HG03571 (cell line): ENCODE data around the gene MUTYH.
A peak's percentile ranks its signal among the peaks of the same experiment; 100 is the strongest.
"Not testable (repeated sequence)": the region's sequence is repeated elsewhere in the genome, so short reads cannot be mapped to it uniquely, and the experiment has no call there.

Experiments
- ATAC-seq: cut with Tn5 transposase; IDR thresholded peaks from one replicate; pipeline ENCODE4 v1.9.1; 2021; ENCODE audit not compliant: unreplicated experiment

The MUTYH gene

DNA sequence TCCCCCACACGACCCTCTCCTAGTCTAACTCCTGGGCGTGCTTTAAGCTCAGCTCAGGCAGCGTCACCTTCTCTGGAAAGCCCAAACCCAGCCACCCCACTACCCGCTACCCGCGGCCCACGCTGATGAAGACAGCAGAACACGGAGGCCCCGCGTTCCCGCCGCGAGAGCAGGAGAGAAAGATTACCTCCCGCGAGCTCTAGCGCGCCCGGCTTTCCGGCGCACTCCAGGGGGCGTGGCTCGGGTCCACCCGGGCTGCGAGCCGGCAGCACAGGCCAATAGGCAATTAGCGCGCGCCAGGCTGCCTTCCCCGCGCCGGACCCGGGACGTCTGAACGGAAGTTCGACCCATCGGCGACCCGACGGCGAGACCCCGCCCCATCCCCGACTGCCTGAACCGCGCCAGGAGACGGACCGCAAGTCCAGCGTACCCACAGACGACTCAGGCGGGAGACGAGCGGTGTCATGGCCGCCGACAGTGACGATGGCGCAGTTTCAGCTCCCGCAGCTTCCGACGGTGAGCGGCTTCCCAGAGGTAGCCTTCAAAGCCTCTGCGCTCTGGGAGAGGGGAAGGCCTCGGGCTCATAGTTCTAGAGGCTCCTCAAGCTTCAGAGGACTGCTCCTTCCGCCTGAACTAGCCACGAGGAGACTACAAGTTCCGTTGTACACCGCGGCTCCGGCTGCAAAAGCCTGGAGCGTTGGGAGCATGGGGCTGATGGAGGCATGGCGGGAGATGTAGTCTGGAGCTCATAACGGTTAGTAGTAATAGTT, at the start of gene MUTYH, which contains the start of gene TOE1:
TSS of gene MUTYH (minus strand) at position 652 of the 770 bp plus-strand sequence. CDS start 5,935 bp downstream, outside the sequence.
TSS of gene TOE1 (plus strand) at position 382 of the 770 bp plus-strand sequence. CDS start at position 465, 83 bp downstream.
- ATAC-seq, result peak; percentile 85

DNA sequence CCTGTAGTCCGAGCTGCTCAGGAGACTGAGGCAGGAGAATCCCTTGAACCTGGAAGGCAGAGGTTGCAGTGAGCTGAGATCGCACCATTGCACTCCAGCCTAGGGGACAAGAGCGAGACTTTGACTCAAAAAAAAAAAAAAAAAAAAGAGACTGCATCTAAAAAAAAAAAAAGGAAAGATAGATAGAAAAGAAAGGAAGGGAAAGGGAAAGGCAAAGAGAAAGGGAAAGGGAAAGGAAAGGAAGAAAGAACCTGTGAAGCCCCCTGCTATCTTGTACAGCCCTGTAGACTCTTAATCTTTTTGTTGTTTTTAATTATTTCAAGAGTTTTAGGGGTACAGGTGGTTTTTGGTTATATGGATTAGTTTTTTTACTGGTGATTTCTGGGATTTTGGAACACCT, 46.0 kb upstream of the MUTYH start:
- ATAC-seq, result no peak

DNA sequence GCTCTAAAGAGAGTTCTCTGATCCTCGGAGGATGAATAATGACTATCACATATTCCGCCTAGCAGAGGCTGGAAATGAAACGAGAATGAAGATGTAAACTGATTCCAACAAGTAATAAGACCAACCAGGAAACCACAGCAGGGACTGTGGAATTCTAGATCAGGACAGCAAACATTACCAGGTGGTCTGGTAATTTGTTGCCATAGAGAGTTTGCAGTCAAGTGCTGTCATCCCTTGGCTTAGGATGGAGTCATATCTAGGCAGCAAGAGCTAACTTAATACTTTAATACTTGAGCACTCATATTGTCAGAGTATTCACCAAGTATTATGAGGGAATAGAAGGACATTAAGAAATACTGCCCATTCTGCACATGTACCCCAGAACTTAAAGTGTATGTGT, 45.1 kb upstream of the MUTYH start:
- no peak for ATAC-seq

DNA sequence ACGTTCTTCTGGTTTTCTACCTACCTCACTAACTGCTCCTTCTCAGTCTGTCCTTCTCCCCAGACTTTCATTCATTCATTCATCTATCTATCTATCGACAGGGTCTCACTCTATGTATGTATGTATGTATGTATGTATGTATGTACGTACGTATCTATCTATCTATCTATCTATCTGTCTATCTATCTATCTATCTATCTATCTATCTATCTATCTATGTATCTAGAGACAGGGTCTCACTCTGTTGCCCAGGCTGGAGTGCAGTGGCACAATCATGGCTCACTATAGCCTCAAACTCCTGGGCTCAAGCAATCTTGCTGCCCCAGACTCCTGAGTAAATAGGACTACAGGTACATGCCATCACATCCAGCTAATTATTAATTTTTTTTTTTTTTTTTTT, 44.0 kb upstream of the MUTYH start:
- ATAC-seq, result not testable (repeated sequence)

DNA sequence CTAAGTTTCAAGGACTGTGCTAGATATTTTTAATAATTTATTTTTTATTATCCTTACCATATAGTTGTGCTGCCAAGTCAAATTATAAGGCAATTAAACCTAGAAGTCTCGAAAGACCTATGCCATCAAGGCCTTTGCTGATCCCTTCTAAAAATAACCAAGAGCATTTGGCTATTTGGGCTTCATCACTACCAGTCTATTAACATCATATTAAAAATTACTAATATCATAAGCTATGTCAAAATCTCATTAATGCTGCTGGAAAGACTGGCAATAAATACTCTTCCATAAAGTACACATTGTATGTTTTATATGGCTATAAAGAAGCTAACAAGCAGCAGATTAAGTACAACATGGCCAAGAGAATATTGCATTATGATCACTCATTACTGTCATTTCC, 43.0 kb upstream of the MUTYH start:
- no peak for ATAC-seq

DNA sequence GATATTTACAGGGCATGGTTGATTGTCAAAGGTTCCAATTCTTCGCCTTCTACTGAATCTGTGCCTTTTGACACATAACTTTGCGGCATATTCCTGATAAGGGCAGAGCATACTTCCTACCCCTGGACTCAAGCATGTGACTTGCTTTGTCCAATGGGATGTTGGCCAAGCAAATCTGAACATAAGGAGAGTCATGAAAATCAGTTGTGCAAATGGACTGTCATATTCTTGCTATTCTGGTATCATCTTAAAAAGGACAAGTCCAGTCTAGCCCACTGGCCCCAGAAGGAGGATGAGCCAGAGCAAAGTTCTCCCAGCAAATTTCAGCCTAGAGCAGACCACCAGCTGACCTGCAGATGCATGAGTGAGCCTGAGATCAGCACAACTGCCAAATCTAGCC, 41.0 kb upstream of the MUTYH start:
- ATAC-seq, result no peak

DNA sequence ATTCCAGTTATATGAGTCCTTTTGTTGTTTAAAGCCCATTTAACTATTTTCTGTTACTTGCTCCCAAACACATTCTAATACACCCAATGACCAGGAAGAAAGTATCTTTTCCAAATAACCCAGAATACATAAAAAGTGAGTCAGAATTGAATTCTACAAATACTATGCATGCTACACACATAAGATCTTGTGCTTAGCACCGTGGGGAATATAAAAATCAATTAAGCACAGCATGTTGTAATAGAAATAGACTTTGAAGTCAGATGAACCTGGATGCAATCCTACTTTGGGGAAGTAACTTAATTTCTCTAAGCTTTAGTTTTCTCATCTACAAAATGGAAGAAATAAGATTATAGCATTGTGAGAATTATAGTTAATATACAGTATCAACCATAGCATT, 40.5 kb upstream of the MUTYH start:
- no peak for ATAC-seq

DNA sequence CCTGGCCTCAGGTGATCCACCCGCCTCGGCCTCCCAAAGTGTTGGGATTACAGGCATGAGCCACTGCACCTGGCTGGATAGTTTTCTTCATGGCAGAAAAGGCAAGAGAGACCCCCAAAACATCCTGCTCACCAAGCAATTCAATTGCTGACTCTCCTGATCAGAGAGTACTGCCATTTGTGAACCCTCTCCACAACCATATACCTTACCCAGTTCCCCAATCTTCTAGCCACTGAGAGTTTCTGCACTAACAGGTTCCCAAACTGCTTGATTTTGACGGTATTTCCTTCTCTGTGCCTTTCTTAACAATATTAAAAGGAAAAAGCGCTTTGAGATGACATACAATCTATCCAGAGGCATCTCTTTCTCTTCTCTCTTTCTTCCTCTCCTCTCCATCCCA, 39.9 kb upstream of the MUTYH start:
- ATAC-seq, result no peak

DNA sequence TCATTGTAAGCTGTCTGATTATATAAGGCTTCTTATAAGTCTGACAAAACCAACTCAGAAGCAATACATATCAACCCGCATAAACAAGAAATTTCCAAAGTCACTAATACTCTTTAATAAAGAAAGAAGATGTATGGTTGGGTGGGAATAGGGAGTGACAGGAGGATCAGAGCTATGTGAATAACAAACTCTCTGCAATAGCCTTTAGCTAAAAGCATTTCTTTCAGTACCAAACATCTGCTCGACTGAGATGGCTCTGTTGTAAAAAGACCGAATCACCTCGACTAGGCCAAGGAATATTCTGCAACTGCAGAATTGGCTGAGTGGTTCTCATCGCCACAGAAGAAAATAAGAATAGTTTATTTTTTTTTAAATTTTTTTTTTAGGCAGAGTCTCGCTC, 39.3 kb upstream of the MUTYH start:
- no peak for ATAC-seq

DNA sequence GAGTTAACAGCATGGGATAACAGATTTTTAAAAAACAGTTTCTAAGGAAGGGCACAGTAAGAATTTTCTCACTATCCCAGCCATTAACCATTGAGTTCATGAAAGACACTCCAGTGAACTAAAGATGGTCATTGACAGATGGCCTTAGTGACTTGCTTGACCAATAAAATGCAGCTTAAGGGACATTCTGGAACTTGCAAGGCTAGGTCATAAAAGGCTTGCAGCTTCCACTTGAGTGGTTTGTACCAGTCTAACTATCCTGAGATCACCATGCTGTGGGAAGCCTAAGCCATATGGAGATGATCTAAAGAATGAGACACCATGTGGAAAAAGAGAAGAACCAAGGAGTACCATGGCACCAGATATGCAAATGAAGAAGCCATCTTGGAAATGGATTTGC, 37.9 kb upstream of the MUTYH start:
- ATAC-seq, result no peak

DNA sequence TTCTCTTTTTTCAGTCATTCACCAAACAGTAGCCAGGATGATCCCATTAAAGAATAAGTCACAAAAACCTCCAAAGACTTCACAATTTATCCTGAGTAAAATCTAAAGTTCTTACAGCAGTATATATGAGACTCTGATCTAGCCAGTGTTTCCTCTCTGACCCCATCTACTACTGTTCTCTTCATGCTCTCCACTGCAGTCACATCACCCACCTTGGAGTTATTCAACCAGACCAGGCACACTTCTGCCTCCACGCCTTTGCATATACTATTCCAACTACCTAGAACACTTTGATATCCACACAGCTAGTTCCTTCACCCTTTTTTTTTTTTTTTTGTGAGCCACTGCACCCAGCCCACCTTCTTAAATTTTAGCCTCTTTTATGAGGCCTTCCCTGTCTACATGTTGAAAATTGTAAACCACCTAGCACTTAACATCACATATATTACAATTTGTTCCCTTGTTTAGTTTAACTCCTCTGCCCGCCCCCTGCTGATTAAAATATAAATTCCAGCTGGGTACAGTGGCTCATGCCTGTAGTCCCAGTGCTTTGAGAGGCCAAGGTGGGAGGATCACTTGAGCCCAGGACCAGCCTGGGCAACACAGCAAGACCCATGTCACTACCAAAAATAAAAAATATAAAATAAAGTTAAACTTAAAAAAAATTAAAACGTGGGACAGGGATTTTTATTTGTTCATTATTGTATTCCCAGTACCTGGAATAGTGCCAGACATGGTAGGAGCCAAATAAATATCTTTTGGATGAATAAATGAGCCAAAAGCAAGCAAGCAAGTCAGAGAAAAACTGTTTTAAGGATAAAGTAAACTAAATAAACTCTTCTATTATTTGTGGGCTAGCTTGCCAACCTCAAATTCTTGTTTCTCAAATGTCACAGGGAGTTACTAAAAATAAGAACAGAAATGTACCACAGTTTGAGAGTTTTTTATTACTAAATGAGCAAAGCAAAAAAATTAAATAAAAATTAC, 35.2 kb upstream of the MUTYH start:
- no peak for ATAC-seq

DNA sequence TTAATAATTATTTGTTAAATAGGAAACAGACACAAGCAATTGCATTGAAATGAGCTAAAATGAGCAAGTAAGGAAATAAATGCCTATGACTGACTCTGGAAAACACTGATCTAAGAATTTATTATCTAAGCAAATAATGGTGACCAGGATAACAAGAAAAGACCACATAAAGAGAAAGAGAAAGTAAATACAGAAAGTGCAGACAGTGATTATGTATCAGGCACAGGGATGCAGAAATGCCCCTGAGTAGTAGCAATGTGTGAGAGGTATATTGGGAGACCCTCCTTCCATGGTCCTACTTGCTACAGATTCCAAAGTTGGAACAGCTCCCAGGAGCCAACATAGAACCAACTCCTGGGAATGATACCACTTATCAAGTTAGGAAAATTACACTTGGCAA, 33.3 kb upstream of the MUTYH start:
- ATAC-seq, result no peak

DNA sequence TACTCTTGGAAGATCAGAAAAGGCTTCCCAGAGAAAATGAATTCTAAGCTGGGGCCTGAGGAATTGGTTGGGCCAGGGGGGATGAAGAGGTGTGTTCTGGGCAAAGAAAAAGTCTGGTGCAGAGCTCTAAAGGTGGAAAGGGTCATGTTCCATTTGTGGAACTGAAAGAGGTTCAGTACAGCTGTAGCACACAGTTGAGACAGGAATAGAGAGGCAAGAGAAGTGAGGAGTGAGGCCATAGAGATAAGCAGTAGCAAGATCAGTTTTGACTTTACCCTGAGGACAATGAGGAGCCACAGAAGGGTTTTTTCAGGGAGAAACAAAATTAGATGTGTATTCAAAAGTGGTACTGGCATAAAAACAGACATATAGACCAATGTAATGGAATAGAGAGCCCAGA, 30.3 kb upstream of the MUTYH start:
- no peak for ATAC-seq

DNA sequence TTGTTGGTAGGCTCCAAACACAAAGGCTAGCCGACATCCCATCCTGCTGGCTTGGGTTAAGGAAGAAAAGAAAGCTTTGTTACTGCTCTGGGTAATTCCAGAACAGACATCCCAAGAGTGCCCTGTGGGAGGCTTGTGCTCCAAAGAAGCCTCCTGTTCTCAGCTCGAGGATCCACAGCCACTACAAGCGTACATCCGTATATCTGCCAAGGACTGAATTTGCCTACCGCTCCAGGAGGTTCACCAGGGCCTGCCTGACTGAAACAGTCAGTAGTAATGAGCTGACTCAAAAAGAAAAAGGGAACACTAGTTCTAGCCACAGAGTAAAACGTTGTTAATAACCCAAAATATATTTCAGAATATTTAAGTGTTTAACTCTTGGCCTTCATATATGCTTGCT, 24.8 kb upstream of the MUTYH start:
- ATAC-seq, result peak; percentile 62

DNA sequence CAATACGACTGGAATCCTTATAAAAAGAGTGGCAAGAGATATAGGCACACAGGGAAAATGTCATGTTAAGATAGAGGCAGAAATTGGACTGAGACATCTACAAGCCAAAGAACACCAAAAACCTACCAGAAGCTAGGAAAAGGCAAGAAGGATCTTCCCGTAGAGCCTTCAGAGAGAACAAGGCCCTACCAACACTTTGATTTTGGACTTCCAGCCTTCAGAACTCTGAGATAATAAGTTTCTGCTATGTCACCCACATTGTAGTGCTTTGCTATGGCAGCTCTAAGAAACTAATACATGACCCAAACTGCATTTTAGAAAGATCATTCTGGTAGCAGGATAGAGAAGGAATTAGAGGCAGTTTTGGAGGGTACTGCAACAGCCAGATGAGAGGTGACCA, 24.1 kb upstream of the MUTYH start:
- ATAC-seq, result no peak

DNA sequence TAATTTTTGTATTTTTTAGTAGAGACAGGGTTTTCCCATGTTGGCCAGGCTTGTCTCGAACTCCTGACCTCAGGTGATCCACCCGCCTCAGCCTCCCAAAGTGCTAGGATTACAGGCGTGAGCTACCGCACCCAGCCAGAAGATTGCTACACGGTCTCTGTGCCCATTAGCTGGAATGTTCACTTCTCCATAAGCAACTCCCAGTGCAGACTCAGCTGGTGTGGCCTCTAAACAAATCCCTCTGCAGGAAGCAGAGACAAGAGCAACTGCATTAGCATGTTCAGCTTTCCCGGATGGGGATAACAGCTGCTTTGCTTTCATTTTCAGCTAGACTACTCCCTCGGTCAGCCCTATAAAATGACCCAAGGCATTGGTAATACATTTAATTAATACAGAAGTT, 20.7 kb upstream of the MUTYH start:
- ATAC-seq, result not testable (repeated sequence)

DNA sequence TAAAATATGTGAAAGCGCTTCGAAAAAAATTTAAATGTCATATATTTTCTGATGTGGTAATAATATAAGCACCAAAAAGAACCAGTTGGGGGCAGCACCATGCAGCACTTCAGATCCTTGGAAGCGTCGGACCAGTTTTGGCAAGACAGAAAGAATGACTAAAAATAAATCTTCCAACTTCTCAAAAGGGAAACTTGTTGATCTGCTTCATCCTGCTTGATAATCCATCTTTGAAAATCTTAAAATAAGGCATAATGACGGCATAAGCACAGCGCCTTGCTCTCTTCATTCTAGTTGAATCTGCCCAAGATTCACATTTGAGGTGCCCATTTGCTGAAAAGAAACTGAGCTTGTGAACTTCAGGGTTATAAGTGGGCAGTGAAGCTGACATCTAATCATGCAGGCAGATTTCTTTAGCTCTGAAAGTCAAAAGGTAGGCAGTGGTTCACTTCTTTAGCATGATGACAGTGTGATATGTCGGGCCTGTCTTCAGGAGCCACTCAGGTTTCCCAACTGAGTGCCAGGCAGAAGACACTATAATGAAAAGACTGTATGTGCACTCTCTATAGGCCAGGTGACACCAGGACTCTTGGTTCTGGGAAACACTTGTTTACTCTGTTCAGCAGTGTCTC, 19.8 kb upstream of the MUTYH start:
- ATAC-seq, result no peak

DNA sequence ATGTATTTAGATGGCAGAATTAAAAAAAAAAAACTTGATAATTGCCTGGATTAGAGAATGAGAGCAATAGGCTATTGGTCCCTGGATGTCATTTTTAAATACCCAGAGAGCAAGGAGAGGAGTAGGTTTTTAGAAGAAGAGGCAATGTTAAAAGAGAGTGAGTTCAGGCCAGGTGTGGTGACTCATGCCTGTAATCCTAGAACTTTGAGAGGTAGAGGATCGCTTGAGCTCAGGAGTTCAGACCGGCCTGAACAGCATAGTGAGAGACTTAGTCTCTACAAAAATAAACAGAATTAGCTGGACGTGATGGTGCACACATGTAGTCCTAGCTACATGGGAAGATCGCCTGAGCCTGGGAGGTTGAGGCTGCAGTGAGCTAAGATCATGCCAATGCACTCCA, 15.9 kb upstream of the MUTYH start:
- ATAC-seq, result no peak

DNA sequence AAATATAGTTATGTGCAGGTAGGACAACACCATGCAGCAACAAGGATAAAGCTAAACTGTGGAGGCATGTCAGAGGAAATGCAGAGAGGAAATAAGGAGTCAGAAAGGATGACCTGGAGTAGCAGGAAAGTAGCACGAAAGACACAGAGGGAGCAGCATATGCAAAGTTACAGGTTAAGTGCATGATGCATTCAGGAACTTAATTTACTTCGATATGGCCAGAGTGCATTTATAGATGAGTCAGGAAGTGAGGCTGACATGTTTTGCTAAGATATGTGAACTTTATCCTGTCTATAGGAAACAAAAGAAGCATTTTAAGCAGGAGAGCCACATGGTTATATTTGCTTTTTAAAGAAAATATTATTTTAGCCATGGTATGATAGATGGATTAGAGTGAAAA, 15.4 kb upstream of the MUTYH start:
- no peak for ATAC-seq

DNA sequence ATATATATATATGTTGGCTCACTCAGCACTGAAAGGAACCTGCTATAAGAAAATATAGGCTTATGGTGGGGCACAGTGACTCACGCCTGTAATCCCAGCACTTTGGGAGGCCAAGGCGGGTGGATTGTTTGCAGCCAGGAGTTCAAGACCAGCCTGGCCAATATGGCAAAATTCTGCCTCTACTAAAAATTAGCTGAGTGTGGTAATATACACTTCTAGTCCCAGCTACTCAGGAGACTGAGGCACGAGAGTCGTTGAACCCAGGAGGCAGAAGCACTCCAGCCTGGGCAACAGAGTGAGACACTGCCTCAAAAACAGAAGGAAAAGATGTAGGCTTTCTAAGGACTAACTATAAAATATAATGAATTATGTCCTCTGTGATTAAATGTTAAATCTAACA, 14.6 kb upstream of the MUTYH start:
- no peak for ATAC-seq

DNA sequence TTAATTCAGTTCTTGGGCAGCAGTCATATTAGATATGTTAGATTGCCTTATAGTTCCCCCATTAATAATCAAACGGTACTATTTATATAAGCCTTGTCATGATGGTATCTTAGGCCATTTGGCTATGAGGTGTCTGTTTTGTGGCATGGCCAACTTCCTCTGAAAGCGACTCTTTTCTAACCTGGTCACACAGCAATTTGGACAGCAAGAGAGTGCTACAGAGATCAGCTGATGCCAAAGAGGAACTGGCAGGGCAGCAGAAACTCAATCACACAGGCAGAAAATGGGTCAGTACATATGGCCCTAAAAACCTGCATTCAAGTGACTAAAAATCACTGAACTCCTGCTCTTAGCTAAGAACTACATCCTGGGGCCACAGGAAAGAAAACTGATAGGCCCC, 13.4 kb upstream of the MUTYH start:
- ATAC-seq, result no peak
